GM20000 (cell line): ENCODE data around the gene NEURL3.
A peak's percentile ranks its signal among the peaks of the same experiment; 100 is the strongest.

Experiments used
- DNase-seq: peaks from one replicate; pipeline ENCODE4 v3.0.0; 2012; ENCODE audit warnings: low spot score
- TF ChIP-seq, protein P1 (sequence below): IDR thresholded peaks from 2 replicates; pipeline ENCODE4 v1.5.1; 2012; ENCODE audit warnings: mild to moderate bottlenecking, control low read depth; ENCODE audit errors: extremely low read depth, missing control alignments

The NEURL3 gene

DNA sequence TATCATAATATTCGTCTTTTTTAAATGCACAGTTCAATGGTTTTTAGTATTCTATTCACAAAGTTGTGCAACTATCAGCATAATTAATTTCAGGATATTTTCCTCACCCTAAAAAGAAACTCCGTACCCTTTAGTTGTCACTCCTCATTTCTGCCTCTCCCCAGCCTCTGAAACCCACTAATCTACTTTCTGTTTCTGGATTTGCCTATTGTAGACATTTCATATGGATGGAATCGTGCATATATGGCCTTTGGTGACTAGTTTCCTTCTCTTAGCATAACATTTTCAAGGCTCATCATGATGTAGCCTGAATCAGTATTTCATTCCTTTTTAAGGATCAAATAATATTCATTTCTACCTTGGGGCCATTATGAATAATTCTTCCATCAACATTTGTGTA lies 18.5 kb downstream of the NEURL3 start:
- TF ChIP-seq, protein P1, sequence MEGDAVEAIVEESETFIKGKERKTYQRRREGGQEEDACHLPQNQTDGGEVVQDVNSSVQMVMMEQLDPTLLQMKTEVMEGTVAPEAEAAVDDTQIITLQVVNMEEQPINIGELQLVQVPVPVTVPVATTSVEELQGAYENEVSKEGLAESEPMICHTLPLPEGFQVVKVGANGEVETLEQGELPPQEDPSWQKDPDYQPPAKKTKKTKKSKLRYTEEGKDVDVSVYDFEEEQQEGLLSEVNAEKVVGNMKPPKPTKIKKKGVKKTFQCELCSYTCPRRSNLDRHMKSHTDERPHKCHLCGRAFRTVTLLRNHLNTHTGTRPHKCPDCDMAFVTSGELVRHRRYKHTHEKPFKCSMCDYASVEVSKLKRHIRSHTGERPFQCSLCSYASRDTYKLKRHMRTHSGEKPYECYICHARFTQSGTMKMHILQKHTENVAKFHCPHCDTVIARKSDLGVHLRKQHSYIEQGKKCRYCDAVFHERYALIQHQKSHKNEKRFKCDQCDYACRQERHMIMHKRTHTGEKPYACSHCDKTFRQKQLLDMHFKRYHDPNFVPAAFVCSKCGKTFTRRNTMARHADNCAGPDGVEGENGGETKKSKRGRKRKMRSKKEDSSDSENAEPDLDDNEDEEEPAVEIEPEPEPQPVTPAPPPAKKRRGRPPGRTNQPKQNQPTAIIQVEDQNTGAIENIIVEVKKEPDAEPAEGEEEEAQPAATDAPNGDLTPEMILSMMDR = no peak
- DNase-seq = no peak

DNA sequence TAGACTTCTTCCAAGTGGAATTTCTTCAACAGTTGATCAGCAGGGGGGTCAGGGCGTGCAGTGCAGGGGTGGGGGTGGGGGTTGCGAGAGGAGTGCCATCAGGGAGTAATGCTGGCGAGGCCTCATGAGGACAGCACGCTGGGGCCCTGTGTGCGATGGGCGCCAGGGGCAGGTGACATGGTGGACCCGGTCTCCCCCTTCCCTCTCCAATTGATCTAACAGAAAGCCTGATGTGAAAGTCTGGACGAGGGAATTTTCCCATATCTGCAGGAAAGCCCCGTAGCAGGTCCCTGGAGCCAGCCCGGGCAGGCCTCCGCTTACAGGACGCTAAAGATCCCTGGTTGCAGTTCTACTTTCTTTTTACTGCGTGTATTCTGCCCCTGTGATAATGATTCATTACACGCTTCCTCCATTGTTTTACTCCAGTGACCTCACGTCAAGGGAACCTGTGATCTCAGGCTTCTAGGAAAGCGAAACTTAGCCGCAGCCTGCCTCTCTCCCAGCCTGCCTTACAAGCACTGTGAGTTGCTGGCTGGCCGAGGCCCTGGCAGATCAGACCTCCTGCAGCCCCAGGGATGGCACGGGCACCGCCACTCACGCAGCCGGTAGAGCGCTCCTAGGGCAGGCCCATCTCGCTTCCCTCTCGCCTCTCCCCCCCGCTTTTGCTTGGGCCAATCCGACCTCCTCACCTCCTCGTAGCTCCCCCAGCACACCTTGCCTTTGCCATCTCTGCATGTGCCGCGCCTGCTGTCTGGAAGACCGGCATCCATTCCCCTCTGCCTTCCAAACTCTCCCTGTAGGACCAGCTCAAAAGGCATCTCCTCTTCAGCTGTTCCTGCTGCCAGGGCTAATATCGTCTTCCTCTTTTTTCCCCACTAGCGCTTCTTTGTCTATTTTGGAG lies 19.2 kb downstream of the NEURL3 start:
- peak; percentile 88 for DNase-seq

DNA sequence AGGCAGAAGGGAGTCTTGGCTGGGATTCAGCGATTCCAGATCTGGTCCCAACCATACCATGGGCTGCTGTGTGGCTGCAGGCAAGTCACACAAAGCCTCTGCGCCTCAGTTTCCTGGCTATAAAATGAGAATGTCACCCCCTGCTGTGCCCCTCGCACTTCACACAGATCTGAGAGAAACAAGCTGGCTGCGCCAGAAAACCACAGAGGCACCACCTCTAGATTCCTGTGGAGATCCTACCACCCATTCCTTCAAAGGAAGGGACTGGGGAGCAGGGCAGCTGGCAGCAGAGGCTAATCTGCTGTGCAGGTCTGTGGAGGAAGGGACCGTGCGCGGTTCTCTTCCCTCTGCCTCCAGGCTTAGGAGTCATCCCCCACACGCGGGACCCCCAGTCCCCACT lies 19.8 kb downstream of the NEURL3 start:
- TF ChIP-seq, protein P1 = no peak
- no peak for DNase-seq

More for the DNA sequence above, 19.2 kb downstream of the NEURL3 start:
- TF ChIP-seq, protein P1 = no peak

DNA sequence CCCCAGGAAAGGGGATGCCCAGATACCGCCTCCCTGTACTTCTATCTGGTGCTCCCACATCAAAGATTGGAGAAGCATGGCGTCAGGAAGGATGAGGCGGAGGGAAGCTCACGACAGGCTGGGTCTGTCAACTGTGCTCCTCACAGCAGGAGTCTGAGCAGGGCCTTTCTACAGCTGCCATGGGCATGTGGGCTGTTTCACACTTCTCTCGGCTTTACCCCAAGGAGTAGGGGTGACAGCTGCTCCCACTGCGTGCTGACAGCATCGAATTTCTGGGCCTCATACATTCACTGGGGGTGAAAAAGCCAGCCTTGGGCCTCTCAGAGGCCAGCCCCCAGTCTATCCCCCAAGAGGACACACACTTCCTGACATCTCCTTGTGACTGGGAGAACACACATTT lies 21.1 kb downstream of the NEURL3 start:
- TF ChIP-seq, protein P1 = no peak
- DNase-seq = no peak

DNA sequence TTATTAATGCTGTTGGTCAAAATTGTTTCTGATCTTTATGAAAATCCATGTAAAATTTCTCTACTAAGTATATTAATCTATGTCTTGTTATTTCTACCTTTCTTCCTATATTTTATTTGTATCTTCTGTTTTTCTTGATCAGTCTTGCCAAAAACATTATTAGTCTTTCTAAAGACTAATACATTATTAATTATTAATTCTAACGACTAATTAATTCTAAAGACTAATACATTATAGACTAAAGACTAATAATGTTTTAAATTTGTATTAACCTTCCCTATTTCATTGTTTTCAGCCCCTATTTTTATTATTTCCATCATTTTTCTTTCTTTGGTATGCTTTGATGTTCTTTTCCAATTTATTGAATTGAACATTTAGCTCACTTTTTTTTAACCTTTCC lies 27.7 kb downstream of the NEURL3 start:
- TF ChIP-seq, protein P1 = no peak
- DNase-seq = no peak

DNA sequence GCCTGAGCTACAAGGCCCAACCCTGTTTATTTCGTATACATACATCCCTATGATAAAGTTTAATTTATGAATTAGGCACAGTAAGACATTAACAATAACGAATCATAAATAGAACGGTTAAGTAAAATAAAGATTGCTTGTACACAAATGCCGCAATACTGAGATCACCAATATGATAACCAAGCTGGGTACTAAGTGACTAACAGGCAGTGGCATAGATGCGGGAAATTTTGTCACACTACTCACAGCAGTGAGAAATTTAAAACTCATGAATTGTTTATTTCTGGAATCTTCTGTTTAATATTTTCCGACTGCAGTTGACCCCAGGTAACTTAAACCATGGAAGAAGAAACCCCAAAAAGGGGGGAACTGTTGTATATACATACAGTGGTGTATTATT lies 33.4 kb downstream of the NEURL3 start:
- TF ChIP-seq, protein P1 = no peak
- DNase-seq = no peak

DNA sequence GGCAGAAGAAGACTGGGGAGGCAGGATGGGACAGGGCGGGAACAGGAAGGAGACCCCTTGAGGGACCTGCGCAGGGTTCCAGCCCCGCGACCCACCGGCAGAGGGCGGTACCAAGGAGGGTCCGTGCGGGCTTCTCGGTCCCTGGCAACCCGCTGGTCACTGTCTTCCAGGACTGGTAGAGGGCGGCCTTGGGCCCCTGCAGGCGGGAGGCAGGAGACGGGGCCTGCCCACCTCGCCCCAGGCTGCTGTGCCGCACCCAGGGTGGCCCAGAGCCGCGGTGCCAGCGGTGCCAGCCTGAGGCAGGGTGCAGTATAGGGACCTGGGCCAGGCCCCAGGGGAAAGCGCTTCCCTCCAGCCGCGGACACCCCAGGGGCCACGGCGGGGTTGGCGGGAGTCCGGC lies 34.5 kb downstream of the NEURL3 start:
- DNase-seq = peak; percentile 81
- TF ChIP-seq, protein P1 = peak; percentile 70
